Spleen (tissue), 7 donors: ENCODE measurements around the gene RRBP1.

Source experiments
- CTCF ChIP-seq, 11 experiments: fragments of 200-600 bp in 7 of 11; fragments of 450-650 bp in 4 of 11; sonication (generic) in 4 of 11; IDR thresholded peaks in 8 of 11; conservative IDR thresholded peaks in 3 of 11; 1 replicate in 7 of 11; 2 replicates in 4 of 11; pipeline versions ENCODE4 v1.4.0 to v1.8.0; 2016 to 2021; ENCODE audit warnings: antibody characterized with exemption in 11 of 11, inconsistent platforms in 4 of 11, mild to moderate bottlenecking in 1 of 11
- POLR2AphosphoS5 ChIP-seq, 3 donors: sonication (generic); formaldehyde crosslinking; IDR thresholded peaks; one replicate each; pipeline ENCODE4 v1.5.1; 2017; ENCODE audit warnings: antibody characterized with exemption in 3 of 3
- donor health status: DM: no; HTN: no; CAD: no; lungs with moderate emphysema.
- donor health status: DM: no; HTN: no; CAD: no.
- donor health status: DM: no; HTN: no; CAD: no.

DNA sequence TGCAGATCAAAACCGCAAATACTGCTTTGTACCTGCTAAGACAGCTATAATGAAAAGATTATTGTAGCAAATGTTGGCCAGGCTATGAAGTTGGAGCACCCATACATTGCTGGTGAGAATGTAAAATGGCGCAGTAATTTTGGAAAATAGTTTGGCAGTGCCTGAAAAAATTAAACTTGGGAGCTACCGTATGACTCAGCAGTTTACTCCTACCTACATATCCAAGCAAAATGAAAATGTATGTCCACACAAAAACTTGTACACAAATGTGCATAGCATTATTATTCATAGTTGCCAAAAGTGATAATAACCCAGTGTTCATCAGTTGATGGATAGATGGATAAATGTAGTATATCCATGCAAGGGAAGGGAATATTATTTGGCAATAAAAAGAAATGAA lies 98.9 kb downstream of the RRBP1 start:
- no peak for TF ChIP-seq POLR2AphosphoS5 (IDR thresholded peaks at IDR 0.05)
- TF ChIP-seq CTCF (IDR thresholded peaks at IDR 0.05 in 8 of 11, conservative IDR thresholded peaks at IDR 0.05 in 3 of 11), result no peak
